Liver (tissue), 3 donors: ENCODE measurements around the gene MANBA.
"Not testable (repeated sequence)": the region's sequence is repeated elsewhere in the genome, so short reads cannot be mapped to it uniquely, and the experiment has no call there.

Source experiments
- FOXA1 ChIP-seq: IDR thresholded peaks from 2 replicates; pipeline ENCODE4 v1.6.1; 2016; ENCODE audit warnings: antibody characterized with exemption
- HNF4A ChIP-seq, 2 donors: conservative IDR thresholded peaks; 2 replicates each; pipeline ENCODE4 v1.6.1; 2016; ENCODE audit warnings: antibody characterized with exemption in 2 of 2, mild to moderate bottlenecking in 2 of 2
- HNF4G ChIP-seq: IDR thresholded peaks from 2 replicates; pipeline ENCODE4 v1.6.1; 2016; ENCODE audit warnings: antibody characterized with exemption
- JUND ChIP-seq, 2 donors: IDR thresholded peaks; 2 replicates each; pipeline ENCODE4 v1.6.1; 2016; ENCODE audit warnings: antibody characterized with exemption in 2 of 2
- NR2F2 ChIP-seq: IDR thresholded peaks from 2 replicates; pipeline ENCODE4 v1.6.1; 2016; ENCODE audit warnings: antibody characterized with exemption
- RAD21 ChIP-seq, 2 donors: IDR thresholded peaks; 2 replicates each; pipeline ENCODE4 v1.6.1; 2016; ENCODE audit warnings: antibody characterized with exemption in 2 of 2, mild to moderate bottlenecking in 2 of 2
- REST ChIP-seq: IDR thresholded peaks from 2 replicates; pipeline ENCODE4 v1.6.1; 2016; ENCODE audit warnings: antibody characterized with exemption, mild to moderate bottlenecking
- SP1 ChIP-seq: IDR thresholded peaks from 2 replicates; pipeline ENCODE4 v1.6.1; 2018; ENCODE audit warnings: antibody characterized with exemption, mild to moderate bottlenecking
- YY1 ChIP-seq: IDR thresholded peaks from 2 replicates; pipeline ENCODE4 v1.6.1; 2016; ENCODE audit warnings: antibody characterized with exemption, mild to moderate bottlenecking
- TF ChIP-seq, protein P1 (sequence below): fragments of 150-350 bp; IDR thresholded peaks from 2 replicates; pipeline ENCODE4 v1.5.1; 2017; ENCODE audit warnings: improper control_type of control experiment, low read depth, low read length; ENCODE audit not compliant: missing input control
- TF ChIP-seq, protein P2 (sequence below): IDR thresholded peaks from 2 replicates; pipeline ENCODE4 v1.6.1; 2016; ENCODE audit warnings: antibody characterized with exemption
- TF ChIP-seq, protein P3 (sequence below): IDR thresholded peaks from 2 replicates; pipeline ENCODE4 v1.6.1; 2016; ENCODE audit warnings: antibody characterized with exemption
- donor health status: healthy.
- donor health status: healthy.

DNA sequence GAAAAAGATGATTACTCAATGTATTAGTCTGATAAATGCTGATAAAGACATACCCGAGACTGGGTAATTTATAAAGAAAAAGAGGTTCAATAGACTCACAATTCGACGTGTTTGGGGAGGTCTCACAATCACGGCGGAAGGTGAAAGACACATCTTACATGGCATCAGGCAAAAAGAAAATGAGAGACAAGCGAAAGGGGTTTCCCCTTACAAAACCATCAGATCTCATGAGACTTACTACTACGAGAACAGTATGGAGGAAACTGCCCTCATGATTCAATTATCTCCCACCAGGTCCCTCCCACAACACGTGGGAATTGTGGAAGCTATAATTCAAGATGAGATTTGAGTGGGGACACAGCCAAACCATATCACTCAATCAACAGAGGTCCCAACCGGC, 141.7 kb downstream of the MANBA start:
- not testable (repeated sequence) for TF ChIP-seq RAD21 (IDR thresholded peaks at IDR 0.05); NR2F2; SP1; REST; HNF4A (conservative IDR thresholded peaks at IDR 0.05); JUND (IDR thresholded peaks at IDR 0.05); FOXA1; HNF4G; YY1
- TF ChIP-seq, protein P1, sequence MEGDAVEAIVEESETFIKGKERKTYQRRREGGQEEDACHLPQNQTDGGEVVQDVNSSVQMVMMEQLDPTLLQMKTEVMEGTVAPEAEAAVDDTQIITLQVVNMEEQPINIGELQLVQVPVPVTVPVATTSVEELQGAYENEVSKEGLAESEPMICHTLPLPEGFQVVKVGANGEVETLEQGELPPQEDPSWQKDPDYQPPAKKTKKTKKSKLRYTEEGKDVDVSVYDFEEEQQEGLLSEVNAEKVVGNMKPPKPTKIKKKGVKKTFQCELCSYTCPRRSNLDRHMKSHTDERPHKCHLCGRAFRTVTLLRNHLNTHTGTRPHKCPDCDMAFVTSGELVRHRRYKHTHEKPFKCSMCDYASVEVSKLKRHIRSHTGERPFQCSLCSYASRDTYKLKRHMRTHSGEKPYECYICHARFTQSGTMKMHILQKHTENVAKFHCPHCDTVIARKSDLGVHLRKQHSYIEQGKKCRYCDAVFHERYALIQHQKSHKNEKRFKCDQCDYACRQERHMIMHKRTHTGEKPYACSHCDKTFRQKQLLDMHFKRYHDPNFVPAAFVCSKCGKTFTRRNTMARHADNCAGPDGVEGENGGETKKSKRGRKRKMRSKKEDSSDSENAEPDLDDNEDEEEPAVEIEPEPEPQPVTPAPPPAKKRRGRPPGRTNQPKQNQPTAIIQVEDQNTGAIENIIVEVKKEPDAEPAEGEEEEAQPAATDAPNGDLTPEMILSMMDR, result not testable (repeated sequence)
- TF ChIP-seq, protein P2, sequence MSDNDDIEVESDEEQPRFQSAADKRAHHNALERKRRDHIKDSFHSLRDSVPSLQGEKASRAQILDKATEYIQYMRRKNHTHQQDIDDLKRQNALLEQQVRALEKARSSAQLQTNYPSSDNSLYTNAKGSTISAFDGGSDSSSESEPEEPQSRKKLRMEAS, result not testable (repeated sequence)
- TF ChIP-seq, protein P3, sequence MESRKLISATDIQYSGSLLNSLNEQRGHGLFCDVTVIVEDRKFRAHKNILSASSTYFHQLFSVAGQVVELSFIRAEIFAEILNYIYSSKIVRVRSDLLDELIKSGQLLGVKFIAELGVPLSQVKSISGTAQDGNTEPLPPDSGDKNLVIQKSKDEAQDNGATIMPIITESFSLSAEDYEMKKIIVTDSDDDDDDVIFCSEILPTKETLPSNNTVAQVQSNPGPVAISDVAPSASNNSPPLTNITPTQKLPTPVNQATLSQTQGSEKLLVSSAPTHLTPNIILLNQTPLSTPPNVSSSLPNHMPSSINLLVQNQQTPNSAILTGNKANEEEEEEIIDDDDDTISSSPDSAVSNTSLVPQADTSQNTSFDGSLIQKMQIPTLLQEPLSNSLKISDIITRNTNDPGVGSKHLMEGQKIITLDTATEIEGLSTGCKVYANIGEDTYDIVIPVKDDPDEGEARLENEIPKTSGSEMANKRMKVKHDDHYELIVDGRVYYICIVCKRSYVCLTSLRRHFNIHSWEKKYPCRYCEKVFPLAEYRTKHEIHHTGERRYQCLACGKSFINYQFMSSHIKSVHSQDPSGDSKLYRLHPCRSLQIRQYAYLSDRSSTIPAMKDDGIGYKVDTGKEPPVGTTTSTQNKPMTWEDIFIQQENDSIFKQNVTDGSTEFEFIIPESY, result not testable (repeated sequence)
